Adrenal gland (tissue), 5 donors: ENCODE data around the gene KLF9.

Experiments used
- POLR2A ChIP-seq, 2 donors: fragments of 450-650 bp; IDR thresholded peaks; one replicate each; pipeline ENCODE4 v1.6.1; 2017; ENCODE audit warnings: antibody characterized with exemption in 2 of 2, mild to moderate bottlenecking in 2 of 2, moderate library complexity in 1 of 2
- TF ChIP-seq, protein P1 (sequence below), 6 experiments: fragments of 450-650 bp in 4 of 6; fragments of 200-600 bp in 2 of 6; sonication (generic) in 1 of 6; IDR thresholded peaks; 1 replicate in 5 of 6; 2 replicates in 1 of 6; pipeline versions ENCODE4 v1.5.1 to v1.8.0; 2016 to 2021; ENCODE audit warnings: antibody characterized with exemption in 6 of 6, mild to moderate bottlenecking in 2 of 6, moderate library complexity in 1 of 6
- donor health status: DM: no; HTN: no; CAD: no.

DNA sequence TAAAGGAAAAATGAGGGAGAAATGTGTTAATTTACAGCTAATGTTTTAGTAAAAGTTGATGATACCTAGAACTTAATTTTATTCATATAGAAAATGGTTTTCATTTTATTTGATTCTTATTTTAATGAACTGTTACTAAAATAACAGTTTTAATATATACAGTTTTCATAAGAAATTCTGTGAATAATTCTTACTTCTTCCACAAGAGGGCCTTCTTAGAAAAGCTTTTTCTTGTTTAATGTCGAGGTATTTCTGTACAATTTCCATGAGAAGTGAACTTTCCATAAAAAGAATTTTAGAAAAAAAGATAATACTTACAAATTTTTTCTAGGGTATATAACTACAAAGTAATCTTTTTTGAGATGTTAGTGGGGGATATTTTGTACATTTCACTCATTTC is 73.9 kb downstream of the KLF9 start:
- TF ChIP-seq, protein P1, sequence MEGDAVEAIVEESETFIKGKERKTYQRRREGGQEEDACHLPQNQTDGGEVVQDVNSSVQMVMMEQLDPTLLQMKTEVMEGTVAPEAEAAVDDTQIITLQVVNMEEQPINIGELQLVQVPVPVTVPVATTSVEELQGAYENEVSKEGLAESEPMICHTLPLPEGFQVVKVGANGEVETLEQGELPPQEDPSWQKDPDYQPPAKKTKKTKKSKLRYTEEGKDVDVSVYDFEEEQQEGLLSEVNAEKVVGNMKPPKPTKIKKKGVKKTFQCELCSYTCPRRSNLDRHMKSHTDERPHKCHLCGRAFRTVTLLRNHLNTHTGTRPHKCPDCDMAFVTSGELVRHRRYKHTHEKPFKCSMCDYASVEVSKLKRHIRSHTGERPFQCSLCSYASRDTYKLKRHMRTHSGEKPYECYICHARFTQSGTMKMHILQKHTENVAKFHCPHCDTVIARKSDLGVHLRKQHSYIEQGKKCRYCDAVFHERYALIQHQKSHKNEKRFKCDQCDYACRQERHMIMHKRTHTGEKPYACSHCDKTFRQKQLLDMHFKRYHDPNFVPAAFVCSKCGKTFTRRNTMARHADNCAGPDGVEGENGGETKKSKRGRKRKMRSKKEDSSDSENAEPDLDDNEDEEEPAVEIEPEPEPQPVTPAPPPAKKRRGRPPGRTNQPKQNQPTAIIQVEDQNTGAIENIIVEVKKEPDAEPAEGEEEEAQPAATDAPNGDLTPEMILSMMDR (IDR thresholded peaks at IDR 0.05): peak; percentile 45 to 81 (median 65)
- no peak for TF ChIP-seq POLR2A (IDR thresholded peaks at IDR 0.05)
